Lung (tissue), 12 donors: ENCODE data around the gene TRIM52. TPM values are rescaled to one million over a fixed set of nuclear protein-coding genes. Genes with fewer than 3 reads are reported as not detected.

ENCODE experiments used
- ATAC-seq: fragments of 200-7000 bp; cut with Tn5 transposase; one replicate; pipeline ENCODE4 v1.9.1; 2020; ENCODE audit warnings: moderate number of reproducible peaks; ENCODE audit not compliant: insufficient read depth, low FRiP score
- DNase-seq, 3 donors: peaks; one replicate each; pipeline ENCODE4 v3.0.0-alpha.2; 2013 to 2017
- H3K27ac ChIP-seq, 2 donors: one replicate each; pipeline ENCODE4 v1.5.1; 2013; ENCODE audit warnings: mild to moderate bottlenecking in 2 of 2, moderate library complexity in 2 of 2, control low read depth in 1 of 2, inconsistent platforms in 1 of 2, low read depth in 1 of 2, low read length in 1 of 2
- H3K27me3 ChIP-seq, 3 donors: one replicate each; pipeline ENCODE4 v1.5.1; 2013; ENCODE audit warnings: low read length in 2 of 3; ENCODE audit not compliant: control insufficient read depth in 3 of 3, insufficient read depth in 3 of 3
- H3K36me3 ChIP-seq, 4 donors: one replicate each; pipeline ENCODE4 v1.5.1; 2013; ENCODE audit warnings: low read length in 4 of 4, mild to moderate bottlenecking in 1 of 4, moderate library complexity in 1 of 4; ENCODE audit not compliant: control insufficient read depth in 4 of 4, insufficient read depth in 4 of 4
- H3K4me1 ChIP-seq, 5 donors: one replicate each; pipeline ENCODE4 v1.5.1; 2013; ENCODE audit warnings: low read length in 5 of 5, mild to moderate bottlenecking in 2 of 5, moderate library complexity in 1 of 5; ENCODE audit not compliant: control insufficient read depth in 5 of 5, insufficient read depth in 5 of 5
- H3K4me3 ChIP-seq: one replicate; pipeline ENCODE4 v1.5.1; 2013; ENCODE audit warnings: mild to moderate bottlenecking, control low read depth, moderate library complexity
- H3K9ac ChIP-seq, 2 donors: one replicate each; pipeline ENCODE4 v1.5.1; 2013; ENCODE audit warnings: low read length in 2 of 2, control low read depth in 1 of 2; ENCODE audit not compliant: insufficient read depth in 1 of 2
- H3K9me3 ChIP-seq, 4 donors: one replicate each; pipeline ENCODE4 v1.5.1; 2013; ENCODE audit warnings: low read length in 3 of 4, mild to moderate bottlenecking in 1 of 4, moderate library complexity in 1 of 4; ENCODE audit not compliant: control insufficient read depth in 4 of 4, insufficient read depth in 3 of 4
- WGBS, 2 donors: extraction: QIAGEN DNeasy Blood & Tissue Kit; methylation state at CpG; one replicate each; pipeline ENCODE4 v1.1.7; 2013; 5-methylcytosine and 5-hydroxymethylcytosine counted together
- polyA plus RNA-seq, 2 donors: library from polyadenylated mRNA; stranded (reverse); fragments of 200-250 nt; gene quantifications; one replicate each; pipeline ENCODE4 v1.2.1, GENCODE V29; 2013
- total RNA-seq, 2 donors: library from RNA; depleted of rRNA in 1 of 2; stranded (reverse); fragments of >200 nt in 1 of 2; gene quantifications; one replicate each; pipeline ENCODE4 v1.2.1, GENCODE V29; 2014 to 2021
- TF ChIP-seq, protein P1 (sequence below): IDR thresholded peaks from 2 replicates; pipeline ENCODE4 v1.5.1; 2012; ENCODE audit warnings: mild to moderate bottlenecking; ENCODE audit errors: control extremely low read depth, extremely low read depth
- donor health status: control.
- donor health status: control.
- donor health status: Bipolar disorder and iron deficiency.
- donor health status: healthy.
- donor health status: DM: yes; HTN: yes; CAD: no.

TRIM52 gene
- total and polyA plus RNA-seq, 4 donors: 6.5 to 19.3 (median 13.8) TPM

DNA sequence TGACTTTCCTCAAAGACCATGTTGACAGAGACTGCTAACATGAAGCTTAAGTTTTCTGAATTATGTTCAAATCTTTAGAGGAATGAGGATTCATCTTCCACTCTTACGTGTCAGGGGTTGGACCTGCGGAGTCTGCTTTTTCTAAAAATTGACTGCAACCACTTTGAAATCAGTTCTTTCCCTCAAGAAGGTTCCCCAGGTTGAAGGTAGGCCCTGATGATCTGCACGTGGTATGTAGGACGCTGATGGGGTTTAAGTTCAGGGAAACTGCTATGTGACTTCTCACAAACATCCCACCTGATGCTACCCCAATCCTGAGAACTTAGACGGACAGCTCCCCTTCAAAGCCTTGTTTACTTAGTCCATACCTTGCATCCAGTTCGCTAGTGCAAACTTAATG is 24.5 kb downstream of the TRIM52 start:
- no peaks in the 10 kb centered on the region for H3K27me3 ChIP-seq
- H3K36me3 ChIP-seq: peaks cover 47 to 85% (median 71%) of the 10 kb centered on the region in 4 donors
- H3K4me1 ChIP-seq: peaks cover 1 to 6% (median 4%) of the 10 kb centered on the region in 5 donors
- H3K27ac ChIP-seq: no peak overlapping the region
- TF ChIP-seq, protein P1, sequence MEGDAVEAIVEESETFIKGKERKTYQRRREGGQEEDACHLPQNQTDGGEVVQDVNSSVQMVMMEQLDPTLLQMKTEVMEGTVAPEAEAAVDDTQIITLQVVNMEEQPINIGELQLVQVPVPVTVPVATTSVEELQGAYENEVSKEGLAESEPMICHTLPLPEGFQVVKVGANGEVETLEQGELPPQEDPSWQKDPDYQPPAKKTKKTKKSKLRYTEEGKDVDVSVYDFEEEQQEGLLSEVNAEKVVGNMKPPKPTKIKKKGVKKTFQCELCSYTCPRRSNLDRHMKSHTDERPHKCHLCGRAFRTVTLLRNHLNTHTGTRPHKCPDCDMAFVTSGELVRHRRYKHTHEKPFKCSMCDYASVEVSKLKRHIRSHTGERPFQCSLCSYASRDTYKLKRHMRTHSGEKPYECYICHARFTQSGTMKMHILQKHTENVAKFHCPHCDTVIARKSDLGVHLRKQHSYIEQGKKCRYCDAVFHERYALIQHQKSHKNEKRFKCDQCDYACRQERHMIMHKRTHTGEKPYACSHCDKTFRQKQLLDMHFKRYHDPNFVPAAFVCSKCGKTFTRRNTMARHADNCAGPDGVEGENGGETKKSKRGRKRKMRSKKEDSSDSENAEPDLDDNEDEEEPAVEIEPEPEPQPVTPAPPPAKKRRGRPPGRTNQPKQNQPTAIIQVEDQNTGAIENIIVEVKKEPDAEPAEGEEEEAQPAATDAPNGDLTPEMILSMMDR: no peak
- WGBS, 2 donors: 90% methylated on average over 6 of the region's 6 CpGs
- no peaks in the 10 kb centered on the region for H3K9me3 ChIP-seq
- ATAC-seq (no peak), DNase-seq (no peak)
- no peak overlapping the region for H3K4me3 ChIP-seq
- H3K9ac ChIP-seq: no peak overlapping the region

GRCh38 chr5:181235689-181236366 is 25.1 kb downstream of the TRIM52 start:
- Histone ChIP-seq H3K4me1 (peaks cover 0 to 3% (median 0%) of the 10 kb centered on the region in 5 donors), H3K27ac (no peak overlapping the region), H3K9ac (no peak overlapping the region), H3K27me3 (no peaks in the 10 kb centered on the region), H3K9me3 (no peaks in the 10 kb centered on the region), H3K4me3 (no peak overlapping the region), H3K36me3 (peaks cover 45 to 83% (median 67%) of the 10 kb centered on the region in 4 donors)
- whole genome bisulfite sequencing, 2 donors: 74 to 75% methylated on average over 5 of the region's 5 CpGs
- DNase-seq (no peak), ATAC-seq (no peak)
- TF ChIP-seq, protein P1: no peak

- no peaks in the 10 kb centered on the region for H3K9me3 ChIP-seq
- no peak for DNase-seq
- WGBS, 2 donors: 80 to 86% methylated on average over 5 of the region's 5 CpGs
- ATAC-seq: no peak
- no peaks in the 10 kb centered on the region for H3K27me3 ChIP-seq
- H3K4me3 ChIP-seq: no peak overlapping the region
- H3K4me1 ChIP-seq: peaks cover 0 to 1% (median 0%) of the 10 kb centered on the region in 5 donors
- TF ChIP-seq, protein P1: no peak
- no peak overlapping the region for H3K9ac ChIP-seq
- H3K36me3 ChIP-seq: peaks cover 45 to 81% (median 67%) of the 10 kb centered on the region in 4 donors
- H3K27ac ChIP-seq: no peak overlapping the region
These were observed 25.6 kb downstream of the TRIM52 start for GRCh38 chr5:181235323-181235688.
